T-helper 2 cell treated with Interferon-gamma antibody and Interleukin-4, amounts not matched to agents 100 ng/mL and 5 ng/mL, for 36 hours (primary cell): ENCODE data around the gene SPACA7. TPM values are rescaled to one million over a fixed set of nuclear protein-coding genes. Genes with fewer than 3 reads are reported as not detected.

ENCODE experiments used
- intact Hi-C: fragments of 100-400 bp; cut with micrococcal nuclease; formaldehyde crosslinking; loops from one replicate; pipeline ENCODE4 v1.15.1; 2023
- total RNA-seq: library from RNA; stranded (reverse); gene quantifications from 2 replicates; pipeline ENCODE4 v1.2.3, GENCODE V29; 2022

The SPACA7 gene
- not detected in 2 replicates for total RNA-seq

GRCh38 chr13:112376050-112376681 lies at the start of gene SPACA7:
SPACA7 (plus strand) TSS chr13:112376355; CDS start chr13:112376386, 31 bp downstream.
- intact Hi-C loops = no loop called here

GRCh38 chr13:112326821-112327370 lies 49.3 kb upstream of the SPACA7 start:
- intact Hi-C loops = no loop called here

- intact Hi-C loops = no loop called here
Measured at GRCh38 chr13:112328936-112329335, 47.2 kb upstream of the SPACA7 start.

GRCh38 chr13:112329376-112329775 lies 46.8 kb upstream of the SPACA7 start:
- intact Hi-C loops = no loop called here

- intact Hi-C loops = no loop called here
Measured at GRCh38 chr13:112330066-112330465, 46.1 kb upstream of the SPACA7 start.

GRCh38 chr13:112330479-112331381 lies 45.4 kb upstream of the SPACA7 start:
- intact Hi-C loops = no loop called here

GRCh38 chr13:112331675-112332074 lies 44.5 kb upstream of the SPACA7 start:
- intact Hi-C loops = no loop called here

GRCh38 chr13:112332727-112333126 lies 43.4 kb upstream of the SPACA7 start:
- intact Hi-C loops = no loop called here

- intact Hi-C loops = no loop called here
Measured at GRCh38 chr13:112333756-112334543, 42.2 kb upstream of the SPACA7 start.

GRCh38 chr13:112335135-112335534 lies 41.0 kb upstream of the SPACA7 start:
- intact Hi-C loops = no loop called here

- intact Hi-C loops = no loop called here
Measured at GRCh38 chr13:112341446-112341845, 34.7 kb upstream of the SPACA7 start.

- intact Hi-C loops = no loop called here
Measured at GRCh38 chr13:112341976-112342735, 34.0 kb upstream of the SPACA7 start.

- intact Hi-C loops = no loop called here
Measured at GRCh38 chr13:112342841-112343361, 33.3 kb upstream of the SPACA7 start.

GRCh38 chr13:112343591-112343990 lies 32.6 kb upstream of the SPACA7 start:
- intact Hi-C loops = no loop called here

- intact Hi-C loops = no loop called here
Measured at GRCh38 chr13:112345826-112346172, 30.4 kb upstream of the SPACA7 start.

GRCh38 chr13:112346173-112346898 lies 29.8 kb upstream of the SPACA7 start:
- intact Hi-C loops = no loop called here

- intact Hi-C loops = no loop called here
Measured at GRCh38 chr13:112346899-112347229, 29.3 kb upstream of the SPACA7 start.

- intact Hi-C loops = no loop called here
Measured at GRCh38 chr13:112347986-112348385, 28.2 kb upstream of the SPACA7 start.

- intact Hi-C loops = no loop called here
Measured at GRCh38 chr13:112348642-112349345, 27.4 kb upstream of the SPACA7 start.
